ENCODE measurements around the gene RCOR1.
"Not testable (repeated sequence)": the region's sequence is repeated elsewhere in the genome, so short reads cannot be mapped to it uniquely, and the experiment has no call there.

Gene RCOR1

GRCh38 chr14:102571043-102571442, 21.4 kb upstream of the RCOR1 start:
- DNase-seq (ENCODE audit: low read depth in 2 of 2) = no peak

- no peak for DNase-seq (ENCODE audit: low read depth in 2 of 2)
These were observed 20.9 kb upstream of the RCOR1 start for GRCh38 chr14:102571478-102572042.

GRCh38 chr14:102573161-102573560, 19.3 kb upstream of the RCOR1 start:
- DNase-seq (ENCODE audit: low read depth in 2 of 2) = not testable (repeated sequence)

- no peak for DNase-seq (ENCODE audit: low read depth in 2 of 2)
These were observed 18.8 kb upstream of the RCOR1 start for GRCh38 chr14:102573591-102574046.

- DNase-seq (ENCODE audit: low read depth in 2 of 2) = no peak
These were observed 17.9 kb upstream of the RCOR1 start for GRCh38 chr14:102574281-102575159.

- no peak for DNase-seq (ENCODE audit: low read depth in 2 of 2)
These were observed 17.1 kb upstream of the RCOR1 start for GRCh38 chr14:102575160-102575845.

GRCh38 chr14:102575846-102576428, 16.5 kb upstream of the RCOR1 start:
- DNase-seq (ENCODE audit: low read depth in 2 of 2) = not testable (repeated sequence)

- DNase-seq (ENCODE audit: low read depth in 2 of 2) = no peak
These were observed 13.6 kb upstream of the RCOR1 start for GRCh38 chr14:102578821-102579220.

- peak; percentile 59 to 67 for DNase-seq (ENCODE audit: low read depth in 2 of 2)
These were observed 12.5 kb upstream of the RCOR1 start for GRCh38 chr14:102579696-102580549.

- no peak for DNase-seq (ENCODE audit: low read depth in 2 of 2)
These were observed 11.8 kb upstream of the RCOR1 start for GRCh38 chr14:102580550-102581110.

GRCh38 chr14:102581193-102581592, 11.3 kb upstream of the RCOR1 start:
- DNase-seq (ENCODE audit: low read depth in 2 of 2) = no peak

GRCh38 chr14:102583726-102584125, 8.7 kb upstream of the RCOR1 start:
- DNase-seq (ENCODE audit: low read depth in 2 of 2) = no peak

GRCh38 chr14:102584871-102585869, 7.3 kb upstream of the RCOR1 start:
- no peak for DNase-seq (ENCODE audit: low read depth in 2 of 2)

- peak; percentile 60 to 65 for DNase-seq (ENCODE audit: low read depth in 2 of 2)
These were observed 5.9 kb upstream of the RCOR1 start for GRCh38 chr14:102586420-102587104.

GRCh38 chr14:102588821-102589220, 3.6 kb upstream of the RCOR1 start:
- no peak for DNase-seq (ENCODE audit: low read depth in 2 of 2)

GRCh38 chr14:102589761-102590290, 2.6 kb upstream of the RCOR1 start:
- no peak for DNase-seq (ENCODE audit: low read depth in 2 of 2)

GRCh38 chr14:102590667-102591099, 1.8 kb upstream of the RCOR1 start:
- no peak for DNase-seq (ENCODE audit: low read depth in 2 of 2)

GRCh38 chr14:102591372-102591943, 991 bp upstream of the RCOR1 start:
- no peak for DNase-seq (ENCODE audit: low read depth in 2 of 2)

- DNase-seq (ENCODE audit: low read depth in 2 of 2) = no peak
These were observed 263 bp downstream of the RCOR1 start for GRCh38 chr14:102592763-102593060.
